HepG2 (cell line): ENCODE measurements around the gene DHX57. TPM values are rescaled to one million over a fixed set of nuclear protein-coding genes. Genes with fewer than 3 reads are reported as not detected.

Source experiments
- AKNA ChIP-seq: sonication (generic); formaldehyde crosslinking; IDR thresholded peaks from 2 replicates; pipeline ENCODE4 v1.4.0; 2020; ENCODE audit warnings: missing genetic modification reagents, borderline replicate concordance
- MLX ChIP-seq: IDR thresholded peaks from 2 replicates; pipeline ENCODE4 v1.6.1; 2016
- NFYC ChIP-seq: IDR thresholded peaks from 2 replicates; pipeline ENCODE4 v1.6.1; 2016; ENCODE audit warnings: missing genetic modification reagents, missing compliant biosample characterization
- SALL2 ChIP-seq: sonication (generic); formaldehyde crosslinking; IDR thresholded peaks from 2 replicates; pipeline ENCODE4 v1.8.1; 2023; ENCODE audit warnings: mild to moderate bottlenecking, missing genetic modification reagents, inconsistent platforms
- SMAD3 ChIP-seq: sonication (generic); formaldehyde crosslinking; IDR thresholded peaks from 2 replicates; pipeline ENCODE4 v1.4.0; 2020; ENCODE audit warnings: missing genetic modification reagents
- TAF1 ChIP-seq: sonication (generic); formaldehyde crosslinking; IDR thresholded peaks from 2 replicates; pipeline ENCODE4 v1.4.0; 2020; ENCODE audit warnings: missing genetic modification reagents
- ZBTB20 ChIP-seq: sonication (generic); formaldehyde crosslinking; IDR thresholded peaks from 2 replicates; pipeline ENCODE4 v1.8.1; 2023; ENCODE audit warnings: missing genetic modification reagents, low read depth, mild to moderate bottlenecking, borderline replicate concordance
- ZFYVE20 ChIP-seq: sonication (generic); formaldehyde crosslinking; IDR thresholded peaks from 2 replicates; pipeline ENCODE4 v1.8.0; 2023; ENCODE audit warnings: low read depth, mild to moderate bottlenecking, moderate library complexity, missing genetic modification reagents, borderline replicate concordance
- ZNF382 ChIP-seq: sonication (generic); formaldehyde crosslinking; IDR thresholded peaks from 2 replicates; pipeline ENCODE4 v1.5.0; 2020; ENCODE audit warnings: missing genetic modification reagents, mild to moderate bottlenecking, borderline replicate concordance
- ZNF414 ChIP-seq: sonication (generic); formaldehyde crosslinking; IDR thresholded peaks from 2 replicates; pipeline ENCODE4 v1.5.0; 2020; ENCODE audit warnings: missing genetic modification reagents
- ZSCAN30 ChIP-seq: sonication (generic); formaldehyde crosslinking; IDR thresholded peaks from 2 replicates; pipeline ENCODE4 v1.5.0; 2020; ENCODE audit warnings: mild to moderate bottlenecking, missing genetic modification reagents
- polyA plus RNA-seq, 8 experiments: library from polyadenylated mRNA; depleted of rRNA in 3 of 8; stranded (reverse) in 7 of 8; unstranded in 1 of 8; fragments of >200 nt; fragmentation: Illumina TruSeq in 4 of 8; extraction: Trizol in 4 of 8; gene quantifications; 2 replicates each; pipeline versions ENCODE4 v1.2.1 to v1.2.3, GENCODE V29; 2011 to 2016; ENCODE audit warnings: low read depth in 4 of 8, missing spikeins in 1 of 8, mixed read lengths in 1 of 8; ENCODE audit not compliant: insufficient read depth in 1 of 8
- total RNA-seq, 5 experiments: library from RNA; depleted of rRNA; stranded (reverse); fragments of >200 nt; fragmentation: Illumina TruSeq; extraction: Trizol; gene quantifications; 2 replicates each; pipeline ENCODE4 v1.2.3, GENCODE V29; 2016; ENCODE audit warnings: low read depth in 1 of 5
- TF ChIP-seq, protein P1 (sequence below): sonication (generic); formaldehyde crosslinking; IDR thresholded peaks from 2 replicates; pipeline ENCODE4 v1.4.0; 2020; ENCODE audit warnings: low read depth, missing genetic modification reagents
- TF ChIP-seq, protein P2 (sequence below): sonication (generic); formaldehyde crosslinking; IDR thresholded peaks from 2 replicates; pipeline ENCODE4 v1.9.0; 2022; ENCODE audit warnings: missing genetic modification reagents, mild to moderate bottlenecking, borderline replicate concordance
- TF ChIP-seq, protein P3 (sequence below): sonication (generic); formaldehyde crosslinking; IDR thresholded peaks from 2 replicates; pipeline ENCODE4 v1.8.0; 2022; ENCODE audit warnings: mild to moderate bottlenecking, missing genetic modification reagents

The DHX57 gene
- total and polyA plus RNA-seq, 2 of the 13 experiments (the other 11 are each of a cell fraction or from before 2014, with no cell fraction given): 9.2 to 24.2 TPM

DNA sequence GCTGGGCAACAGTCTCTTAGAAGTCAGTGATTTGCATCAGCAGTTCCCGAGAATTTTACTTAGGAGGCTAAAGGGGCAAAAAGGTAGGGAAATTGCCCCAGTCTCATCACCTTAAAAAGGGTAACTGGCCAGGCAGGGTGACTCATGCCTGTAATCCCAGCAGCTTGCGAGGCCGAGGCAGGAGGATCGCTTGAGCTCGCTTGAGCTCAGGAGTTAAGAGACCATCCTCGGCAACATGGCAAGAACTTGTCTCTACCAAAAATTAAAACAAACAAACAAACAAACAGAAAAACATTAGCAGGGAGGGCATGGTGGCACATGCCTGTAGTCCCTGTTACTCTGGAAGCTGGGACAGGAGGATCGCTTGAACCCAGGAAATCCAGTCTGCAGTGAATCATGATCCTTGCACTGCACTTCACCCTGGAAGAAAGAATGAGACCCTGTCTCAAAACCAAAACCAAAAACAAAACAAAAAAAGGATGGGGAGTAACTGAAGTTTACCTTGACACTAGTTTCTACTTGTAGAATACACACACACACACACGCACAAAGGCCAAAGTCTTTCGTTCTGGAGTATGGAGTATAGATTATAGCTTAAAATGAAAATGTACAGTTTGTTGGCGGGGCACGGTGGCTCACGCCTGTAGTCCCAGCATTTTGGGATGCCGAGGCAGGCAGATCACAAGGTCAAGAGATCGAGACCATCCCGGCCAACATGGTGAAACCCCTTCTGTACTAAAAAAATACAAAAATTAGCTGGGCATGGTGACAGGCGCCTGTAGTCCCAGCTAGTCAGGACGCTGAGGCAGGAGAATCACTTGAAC lies 100.4 kb downstream of the DHX57 start (continued):
- TF ChIP-seq ZBTB20 (CRISPR knock-in tag) (peak; percentile 65; the same call in 1 of the 2 replicates), ZSCAN30 (CRISPR knock-in tag) (0 out of 2 replicates have a peak, but pooled peaks have one; percentile 52), ZFYVE20 (CRISPR knock-in tag) (no peak), ZNF414 (CRISPR knock-in tag) (no peak), TAF1 (CRISPR knock-in tag) (no peak), NFYC (CRISPR knock-in tag) (no peak), SMAD3 (CRISPR knock-in tag) (0 out of 2 replicates have a peak, but pooled peaks have one; percentile 14), ZNF382 (CRISPR knock-in tag) (no peak), SALL2 (no peak), MLX (CRISPR knock-in tag) (no peak), AKNA (no peak)
- TF ChIP-seq, protein P1, sequence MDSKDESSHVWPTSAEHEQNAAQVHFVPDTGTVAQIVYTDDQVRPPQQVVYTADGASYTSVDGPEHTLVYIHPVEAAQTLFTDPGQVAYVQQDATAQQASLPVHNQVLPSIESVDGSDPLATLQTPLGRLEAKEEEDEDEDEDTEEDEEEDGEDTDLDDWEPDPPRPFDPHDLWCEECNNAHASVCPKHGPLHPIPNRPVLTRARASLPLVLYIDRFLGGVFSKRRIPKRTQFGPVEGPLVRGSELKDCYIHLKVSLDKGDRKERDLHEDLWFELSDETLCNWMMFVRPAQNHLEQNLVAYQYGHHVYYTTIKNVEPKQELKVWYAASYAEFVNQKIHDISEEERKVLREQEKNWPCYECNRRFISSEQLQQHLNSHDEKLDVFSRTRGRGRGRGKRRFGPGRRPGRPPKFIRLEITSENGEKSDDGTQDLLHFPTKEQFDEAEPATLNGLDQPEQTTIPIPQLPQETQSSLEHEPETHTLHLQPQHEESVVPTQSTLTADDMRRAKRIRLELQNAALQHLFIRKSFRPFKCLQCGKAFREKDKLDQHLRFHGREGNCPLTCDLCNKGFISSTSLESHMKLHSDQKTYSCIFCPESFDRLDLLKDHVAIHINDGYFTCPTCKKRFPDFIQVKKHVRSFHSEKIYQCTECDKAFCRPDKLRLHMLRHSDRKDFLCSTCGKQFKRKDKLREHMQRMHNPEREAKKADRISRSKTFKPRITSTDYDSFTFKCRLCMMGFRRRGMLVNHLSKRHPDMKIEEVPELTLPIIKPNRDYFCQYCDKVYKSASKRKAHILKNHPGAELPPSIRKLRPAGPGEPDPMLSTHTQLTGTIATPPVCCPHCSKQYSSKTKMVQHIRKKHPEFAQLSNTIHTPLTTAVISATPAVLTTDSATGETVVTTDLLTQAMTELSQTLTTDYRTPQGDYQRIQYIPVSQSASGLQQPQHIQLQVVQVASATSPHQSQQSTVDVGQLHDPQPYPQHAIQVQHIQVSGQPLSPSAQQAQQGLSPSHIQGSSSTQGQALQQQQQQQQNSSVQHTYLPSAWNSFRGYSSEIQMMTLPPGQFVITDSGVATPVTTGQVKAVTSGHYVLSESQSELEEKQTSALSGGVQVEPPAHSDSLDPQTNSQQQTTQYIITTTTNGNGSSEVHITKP: no peak
- TF ChIP-seq, protein P2, sequence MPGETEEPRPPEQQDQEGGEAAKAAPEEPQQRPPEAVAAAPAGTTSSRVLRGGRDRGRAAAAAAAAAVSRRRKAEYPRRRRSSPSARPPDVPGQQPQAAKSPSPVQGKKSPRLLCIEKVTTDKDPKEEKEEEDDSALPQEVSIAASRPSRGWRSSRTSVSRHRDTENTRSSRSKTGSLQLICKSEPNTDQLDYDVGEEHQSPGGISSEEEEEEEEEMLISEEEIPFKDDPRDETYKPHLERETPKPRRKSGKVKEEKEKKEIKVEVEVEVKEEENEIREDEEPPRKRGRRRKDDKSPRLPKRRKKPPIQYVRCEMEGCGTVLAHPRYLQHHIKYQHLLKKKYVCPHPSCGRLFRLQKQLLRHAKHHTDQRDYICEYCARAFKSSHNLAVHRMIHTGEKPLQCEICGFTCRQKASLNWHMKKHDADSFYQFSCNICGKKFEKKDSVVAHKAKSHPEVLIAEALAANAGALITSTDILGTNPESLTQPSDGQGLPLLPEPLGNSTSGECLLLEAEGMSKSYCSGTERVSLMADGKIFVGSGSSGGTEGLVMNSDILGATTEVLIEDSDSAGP (CRISPR knock-in tag): 0 out of 2 replicates have a peak, but pooled peaks have one; percentile 17
- TF ChIP-seq, protein P3, sequence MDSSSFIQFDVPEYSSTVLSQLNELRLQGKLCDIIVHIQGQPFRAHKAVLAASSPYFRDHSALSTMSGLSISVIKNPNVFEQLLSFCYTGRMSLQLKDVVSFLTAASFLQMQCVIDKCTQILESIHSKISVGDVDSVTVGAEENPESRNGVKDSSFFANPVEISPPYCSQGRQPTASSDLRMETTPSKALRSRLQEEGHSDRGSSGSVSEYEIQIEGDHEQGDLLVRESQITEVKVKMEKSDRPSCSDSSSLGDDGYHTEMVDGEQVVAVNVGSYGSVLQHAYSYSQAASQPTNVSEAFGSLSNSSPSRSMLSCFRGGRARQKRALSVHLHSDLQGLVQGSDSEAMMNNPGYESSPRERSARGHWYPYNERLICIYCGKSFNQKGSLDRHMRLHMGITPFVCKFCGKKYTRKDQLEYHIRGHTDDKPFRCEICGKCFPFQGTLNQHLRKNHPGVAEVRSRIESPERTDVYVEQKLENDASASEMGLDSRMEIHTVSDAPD (CRISPR knock-in tag): no peak
